Measurements from ENCODE around the gene MSANTD3.

MSANTD3 gene

GRCh38 chr9:100466829-100467221 is 39.9 kb downstream of the MSANTD3 start:
- no peak for DNase-seq

DNA sequence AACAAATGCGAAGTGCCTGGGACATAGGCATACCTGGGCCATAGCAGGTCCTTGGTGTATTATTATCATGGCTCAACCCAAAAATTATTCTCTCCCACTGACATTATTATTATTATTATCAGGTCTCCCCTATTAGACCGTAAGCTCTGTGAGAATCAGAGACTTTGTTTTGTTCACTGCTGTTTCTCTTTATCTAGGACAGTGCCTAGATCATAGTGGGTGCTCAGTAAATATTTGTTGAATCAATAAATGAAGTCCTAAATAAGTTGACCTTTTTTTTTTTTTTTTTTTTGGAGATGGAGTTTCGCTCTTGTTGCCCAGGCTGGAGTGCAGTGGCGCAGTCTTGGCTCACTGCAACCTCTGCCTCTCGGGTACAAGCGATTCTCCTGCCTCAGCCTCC is 41.1 kb downstream of the MSANTD3 start:
- no peak for DNase-seq

- no peak for DNase-seq
Observed at GRCh38 chr9:100472268-100472667, 45.3 kb downstream of the MSANTD3 start.

- DNase-seq = no peak
Observed at GRCh38 chr9:100472788-100473275, 45.9 kb downstream of the MSANTD3 start, which contains the start of gene TMEFF1. TMEFF1 (plus strand) TSS chr9:100473149; CDS start chr9:100473545, 396 bp downstream.

GRCh38 chr9:100473276-100474081 is 46.5 kb downstream of the MSANTD3 start:
- DNase-seq = no peak

DNA sequence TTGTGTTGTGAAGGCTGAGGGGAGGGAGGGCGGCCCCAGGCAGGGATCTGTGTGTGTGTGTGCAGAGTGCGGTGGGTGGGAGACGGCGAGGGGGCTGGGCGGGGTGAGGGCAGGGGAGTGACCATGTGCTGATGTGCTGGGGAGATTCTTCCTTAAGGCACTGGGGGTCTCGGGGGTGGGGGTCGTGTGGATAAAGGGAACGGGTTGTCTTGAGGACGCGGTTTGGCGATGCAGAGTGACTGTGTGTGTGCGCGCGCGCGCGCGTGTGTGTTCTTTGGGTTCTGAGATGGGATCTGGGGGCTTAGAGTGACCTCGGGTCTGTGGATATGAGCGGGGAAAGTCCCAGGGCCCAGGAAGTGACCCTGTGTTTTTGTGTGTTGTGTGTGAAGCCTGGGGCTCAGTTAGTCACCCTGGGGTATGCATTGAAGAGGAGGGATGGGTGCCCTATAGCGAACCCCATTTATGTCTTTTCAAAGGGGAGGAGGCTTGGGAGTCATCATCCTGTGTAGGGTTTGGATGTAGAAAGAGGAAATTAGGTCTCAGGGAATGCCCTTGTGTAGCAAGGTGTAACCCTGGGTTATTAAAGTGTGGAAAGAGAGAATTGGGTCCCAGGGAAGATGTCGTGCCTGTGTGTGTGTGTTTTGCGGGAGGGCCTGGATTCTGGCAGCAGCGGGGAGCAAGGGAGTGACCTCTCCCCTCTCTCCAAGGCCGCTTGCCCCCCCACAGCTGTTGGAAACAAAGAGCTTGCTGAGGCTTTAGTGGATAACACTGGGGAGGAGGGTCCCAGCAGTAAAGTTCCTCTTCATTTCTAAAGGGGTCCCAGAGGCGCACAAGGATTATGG is 47.4 kb downstream of the MSANTD3 start:
- DNase-seq = no peak

DNA sequence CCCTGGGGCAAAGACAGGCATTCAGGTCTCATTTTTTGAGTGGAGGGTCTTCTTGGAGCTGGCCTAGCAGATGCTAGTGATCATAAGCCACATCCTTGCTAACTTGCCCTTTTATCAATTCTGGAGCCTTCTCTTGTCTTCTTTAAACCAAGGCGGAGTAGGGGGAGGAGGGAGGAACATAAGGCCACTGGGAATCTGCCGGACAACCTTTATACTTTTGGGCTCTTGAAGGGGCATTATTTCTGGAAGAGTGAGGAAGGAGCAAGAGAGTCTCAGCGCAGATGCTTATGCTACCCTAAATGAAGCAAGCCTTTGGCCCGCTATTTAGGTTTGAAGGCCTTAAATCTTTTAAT is 48.0 kb downstream of the MSANTD3 start:
- no peak for DNase-seq

- no peak for DNase-seq
Observed at GRCh38 chr9:100477241-100477640, 50.3 kb downstream of the MSANTD3 start.

DNA sequence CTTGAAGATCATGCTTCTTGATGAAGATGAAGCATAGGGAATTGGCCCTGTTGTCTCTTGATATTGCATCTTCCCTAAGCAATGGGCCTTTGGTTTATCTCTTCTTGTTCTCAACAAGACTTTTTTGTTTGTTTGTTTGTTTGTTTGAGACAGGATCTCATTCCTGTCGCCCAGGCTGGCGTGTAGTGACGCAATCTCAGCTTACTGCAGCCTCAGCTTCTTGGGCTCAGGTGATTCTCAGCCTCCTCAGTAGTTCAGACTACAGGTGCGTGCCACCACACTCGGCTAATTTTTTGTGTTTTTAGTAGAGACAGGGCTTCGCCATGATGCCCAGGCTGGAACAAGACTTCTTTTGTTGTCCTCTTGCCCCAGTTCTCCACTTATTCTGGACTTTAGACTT is 51.2 kb downstream of the MSANTD3 start:
- no peak for DNase-seq

GRCh38 chr9:100479820-100480219 is 52.9 kb downstream of the MSANTD3 start:
- DNase-seq = no peak

DNA sequence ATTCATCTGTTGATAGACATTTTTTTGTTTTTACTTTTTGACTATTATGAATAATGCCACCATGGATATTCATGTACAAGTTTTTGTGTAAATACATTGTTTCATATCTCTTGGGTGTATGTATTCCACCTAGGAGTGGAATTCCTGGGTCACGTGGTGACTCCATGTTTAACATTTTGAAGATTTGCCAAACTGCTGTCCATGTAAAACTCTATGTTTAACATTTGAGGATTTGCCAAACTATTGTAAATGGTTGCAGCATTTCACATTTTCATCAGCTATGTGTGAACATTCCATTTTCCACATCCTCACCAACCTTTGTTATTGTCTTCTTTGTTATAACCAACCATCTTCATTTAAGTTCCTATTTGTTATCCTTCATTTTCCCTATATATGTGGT is 58.3 kb downstream of the MSANTD3 start:
- no peak for DNase-seq

DNA sequence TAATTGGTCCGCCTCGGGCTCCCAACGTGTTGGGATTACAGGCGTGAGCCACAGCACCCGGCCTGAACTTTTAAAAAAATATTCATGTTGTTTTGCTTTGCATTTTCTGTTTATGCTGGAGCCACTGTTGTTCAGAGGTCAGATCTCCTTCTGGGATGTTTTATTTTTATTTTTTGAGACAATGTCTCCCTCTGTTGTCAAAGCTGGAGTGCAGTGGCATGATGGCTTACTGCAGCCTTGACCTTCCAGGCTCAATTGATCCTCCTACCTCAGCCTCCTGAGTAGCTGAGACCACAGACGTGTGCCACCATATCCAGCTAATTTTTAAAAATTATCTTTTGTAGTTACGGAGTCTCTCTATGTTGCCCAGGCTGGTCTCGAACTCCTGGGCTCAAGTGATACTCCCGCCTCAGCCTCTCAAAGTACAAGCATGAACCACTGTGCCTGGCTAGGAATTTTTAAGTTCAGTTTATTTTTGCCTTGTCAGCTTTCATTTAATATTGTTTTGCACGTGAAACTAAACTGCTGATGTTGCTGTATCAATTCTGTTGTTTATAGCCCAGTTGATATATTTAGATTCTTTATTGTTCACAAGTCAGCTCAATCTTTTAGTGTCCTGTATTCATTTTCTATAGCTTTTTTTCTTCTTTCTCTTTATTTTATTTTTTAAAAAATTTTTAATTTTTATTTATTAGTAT is 59.7 kb downstream of the MSANTD3 start:
- DNase-seq = no peak

DNA sequence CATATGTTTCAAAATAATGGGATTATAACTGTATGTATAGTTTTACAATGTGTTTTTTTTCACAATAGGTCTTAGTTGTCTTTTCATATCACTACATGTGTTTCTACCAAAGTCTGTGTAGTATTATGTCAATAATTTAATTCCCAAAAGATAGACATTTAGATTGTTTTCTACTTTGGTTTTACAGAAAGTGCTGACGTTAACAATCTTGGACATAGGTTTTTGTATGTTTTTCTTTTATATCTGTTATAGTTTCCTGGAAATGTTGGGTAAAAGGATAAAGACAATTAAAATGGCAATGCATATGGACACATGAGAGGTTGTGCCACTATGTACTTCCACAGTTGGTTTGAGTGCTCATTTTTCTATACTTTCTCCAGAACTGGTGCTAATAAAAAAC is 61.2 kb downstream of the MSANTD3 start:
- no peak for DNase-seq

DNA sequence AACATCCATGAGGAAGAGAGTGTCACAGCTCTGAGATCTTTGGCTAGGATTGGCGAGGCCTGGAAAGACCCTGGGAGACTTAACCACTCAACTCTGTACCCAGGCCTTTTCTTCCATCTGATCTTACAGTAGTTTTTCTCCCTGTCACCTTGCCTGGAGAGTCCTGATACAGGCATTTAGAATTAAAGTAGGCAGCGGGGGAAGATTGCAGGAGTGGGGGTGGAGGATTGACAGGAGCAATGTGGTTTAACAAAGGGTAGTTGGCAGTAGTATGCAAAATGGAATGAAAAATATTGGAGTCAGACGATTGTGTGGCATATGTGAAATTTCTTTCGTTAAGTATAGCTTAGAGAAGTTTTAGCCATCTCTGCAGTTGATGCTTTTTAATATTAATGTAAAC is 62.9 kb downstream of the MSANTD3 start:
- DNase-seq = no peak

DNA sequence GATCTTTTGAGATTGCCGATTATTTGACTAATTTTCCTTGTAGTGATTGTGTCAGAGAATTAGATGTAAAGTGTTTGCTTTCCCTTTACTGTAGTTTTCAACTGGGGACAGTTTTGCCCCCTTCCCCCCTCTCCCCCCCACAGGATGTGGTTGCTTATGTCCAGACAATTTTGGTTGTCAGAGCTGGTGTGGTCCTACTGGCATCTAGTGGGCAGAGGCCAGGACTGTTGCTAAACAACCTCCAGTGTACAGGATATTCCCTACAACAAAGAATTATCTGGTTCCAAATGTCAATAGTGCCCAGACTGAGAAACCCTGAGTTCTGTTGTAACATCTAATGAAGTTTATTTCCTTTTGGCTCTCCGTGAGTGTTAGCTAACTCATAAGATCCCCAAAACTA is 66.0 kb downstream of the MSANTD3 start:
- DNase-seq = no peak

DNA sequence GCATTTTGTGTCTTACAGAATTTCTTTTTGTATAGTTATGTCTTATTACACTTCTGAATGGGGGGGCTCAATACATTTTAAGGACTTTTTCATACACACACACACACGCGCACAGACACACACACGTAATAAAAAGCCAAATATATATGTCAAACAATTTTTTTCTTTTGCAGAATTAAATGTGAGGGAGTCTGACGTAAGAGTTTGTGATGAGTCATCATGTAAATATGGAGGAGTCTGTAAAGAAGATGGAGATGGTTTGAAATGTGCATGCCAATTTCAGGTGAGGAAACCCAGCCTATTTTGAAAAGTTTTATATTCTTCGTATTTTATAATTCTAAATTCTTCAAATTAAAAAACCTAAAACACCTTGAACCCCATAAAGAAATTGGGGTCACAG is 71.6 kb downstream of the MSANTD3 start:
- DNase-seq = no peak

DNA sequence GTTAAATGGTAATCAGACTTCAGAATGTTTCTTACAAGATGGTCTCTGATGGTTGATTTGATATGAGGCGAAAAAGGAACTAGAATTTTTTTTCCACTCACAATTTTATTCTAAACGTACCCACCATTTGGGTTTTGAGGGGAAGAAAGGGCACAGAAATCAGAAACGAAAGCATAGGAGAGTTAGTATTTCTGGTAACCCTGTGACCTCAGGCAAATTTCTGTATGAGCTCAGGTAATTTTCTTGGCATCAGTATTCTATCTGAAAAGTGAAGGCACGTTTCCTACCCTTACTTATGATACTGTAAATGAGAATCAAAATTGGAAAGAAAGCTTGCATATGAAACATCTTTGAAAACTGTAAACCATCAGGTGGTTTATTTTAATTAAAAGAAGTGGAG is 72.5 kb downstream of the MSANTD3 start:
- DNase-seq = no peak

- no peak for DNase-seq
Observed at GRCh38 chr9:100499866-100500265, 72.9 kb downstream of the MSANTD3 start.

Measured in NCI-H524 treated with DMSO at 0.1 percent for 48 hours (cell line).